GM12865 (cell line): ENCODE data around the gene EDEM3.
A peak's percentile ranks its signal among the peaks of the same experiment; 100 is the strongest.

Source experiments
- DNase-seq: peaks from one replicate; pipeline ENCODE4 v3.0.0; 2010; ENCODE audit warnings: low read depth
- H3K4me3 ChIP-seq: 2 replicates; pipeline ENCODE4 v1.5.1; 2011; ENCODE audit warnings: mild to moderate bottlenecking, low read depth, low read length, control low read depth
- TF ChIP-seq, protein P1 (sequence below): IDR thresholded peaks from 2 replicates; pipeline ENCODE4 v1.5.1; 2011; ENCODE audit warnings: low read length, control low read depth, low read depth, inconsistent platforms; ENCODE audit not compliant: insufficient read depth; ENCODE audit errors: missing control alignments

EDEM3 gene

DNA sequence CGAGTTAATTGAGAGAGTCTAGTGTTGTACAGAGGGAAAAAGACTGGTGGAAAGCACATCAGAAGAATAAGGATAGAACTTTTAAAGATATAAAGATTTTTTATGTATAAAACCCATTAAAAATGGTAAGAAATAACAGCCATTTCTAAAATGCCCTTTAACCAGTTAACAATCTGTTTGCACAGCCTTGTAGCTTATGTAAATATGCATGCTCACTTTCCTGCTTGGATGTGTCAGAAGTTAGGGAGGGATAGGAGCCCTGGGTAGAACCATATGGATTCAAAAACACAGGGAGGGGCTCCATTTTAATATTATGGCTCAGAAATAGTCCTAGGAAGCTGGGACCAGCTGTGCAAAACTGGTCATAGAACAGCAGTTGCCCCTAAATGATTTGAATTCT, 4.5 kb upstream of the EDEM3 start:
- no peak overlapping the region for H3K4me3 ChIP-seq
- DNase-seq: no peak
- TF ChIP-seq, protein P1, sequence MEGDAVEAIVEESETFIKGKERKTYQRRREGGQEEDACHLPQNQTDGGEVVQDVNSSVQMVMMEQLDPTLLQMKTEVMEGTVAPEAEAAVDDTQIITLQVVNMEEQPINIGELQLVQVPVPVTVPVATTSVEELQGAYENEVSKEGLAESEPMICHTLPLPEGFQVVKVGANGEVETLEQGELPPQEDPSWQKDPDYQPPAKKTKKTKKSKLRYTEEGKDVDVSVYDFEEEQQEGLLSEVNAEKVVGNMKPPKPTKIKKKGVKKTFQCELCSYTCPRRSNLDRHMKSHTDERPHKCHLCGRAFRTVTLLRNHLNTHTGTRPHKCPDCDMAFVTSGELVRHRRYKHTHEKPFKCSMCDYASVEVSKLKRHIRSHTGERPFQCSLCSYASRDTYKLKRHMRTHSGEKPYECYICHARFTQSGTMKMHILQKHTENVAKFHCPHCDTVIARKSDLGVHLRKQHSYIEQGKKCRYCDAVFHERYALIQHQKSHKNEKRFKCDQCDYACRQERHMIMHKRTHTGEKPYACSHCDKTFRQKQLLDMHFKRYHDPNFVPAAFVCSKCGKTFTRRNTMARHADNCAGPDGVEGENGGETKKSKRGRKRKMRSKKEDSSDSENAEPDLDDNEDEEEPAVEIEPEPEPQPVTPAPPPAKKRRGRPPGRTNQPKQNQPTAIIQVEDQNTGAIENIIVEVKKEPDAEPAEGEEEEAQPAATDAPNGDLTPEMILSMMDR: no peak

DNA sequence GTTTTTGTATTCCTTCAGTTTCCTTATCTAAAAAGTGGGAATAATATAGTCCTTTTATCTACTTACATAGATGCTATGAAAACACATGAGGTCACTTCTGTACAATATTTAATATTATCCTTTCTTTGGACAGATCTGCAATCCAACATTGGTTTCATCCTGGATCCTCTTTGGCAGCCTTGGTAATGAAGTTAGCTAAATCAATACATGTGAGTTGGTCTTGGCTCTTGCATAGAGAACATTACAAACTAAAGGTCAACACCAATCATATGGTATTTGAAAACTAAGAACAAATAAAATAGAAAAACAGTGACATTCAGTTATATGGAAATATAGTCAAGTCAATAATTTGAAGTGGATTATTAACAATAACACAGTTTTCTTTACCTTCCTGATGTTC, 3.2 kb upstream of the EDEM3 start:
- TF ChIP-seq, protein P1: no peak
- DNase-seq: no peak
- no peak overlapping the region for H3K4me3 ChIP-seq

DNA sequence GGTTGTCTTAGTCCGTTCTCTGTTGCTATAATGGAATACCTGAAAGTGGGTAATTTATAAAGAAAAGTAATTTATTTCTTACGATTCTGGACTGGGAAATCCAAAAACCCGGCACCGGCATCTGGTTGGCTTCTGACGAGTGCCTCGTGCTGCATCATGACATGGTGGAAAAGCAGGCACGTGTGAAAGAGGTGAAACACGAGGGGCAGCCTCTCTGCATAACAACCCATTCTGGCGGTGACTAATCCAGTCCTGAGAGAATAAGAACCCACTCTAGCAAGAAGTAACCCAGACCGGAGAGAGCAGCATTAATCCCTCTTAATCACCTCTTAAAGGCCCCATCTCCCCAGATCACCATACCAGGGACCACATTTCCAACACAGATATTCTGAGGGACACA, 2.7 kb upstream of the EDEM3 start:
- no peak overlapping the region for H3K4me3 ChIP-seq
- TF ChIP-seq, protein P1: no peak

DNA sequence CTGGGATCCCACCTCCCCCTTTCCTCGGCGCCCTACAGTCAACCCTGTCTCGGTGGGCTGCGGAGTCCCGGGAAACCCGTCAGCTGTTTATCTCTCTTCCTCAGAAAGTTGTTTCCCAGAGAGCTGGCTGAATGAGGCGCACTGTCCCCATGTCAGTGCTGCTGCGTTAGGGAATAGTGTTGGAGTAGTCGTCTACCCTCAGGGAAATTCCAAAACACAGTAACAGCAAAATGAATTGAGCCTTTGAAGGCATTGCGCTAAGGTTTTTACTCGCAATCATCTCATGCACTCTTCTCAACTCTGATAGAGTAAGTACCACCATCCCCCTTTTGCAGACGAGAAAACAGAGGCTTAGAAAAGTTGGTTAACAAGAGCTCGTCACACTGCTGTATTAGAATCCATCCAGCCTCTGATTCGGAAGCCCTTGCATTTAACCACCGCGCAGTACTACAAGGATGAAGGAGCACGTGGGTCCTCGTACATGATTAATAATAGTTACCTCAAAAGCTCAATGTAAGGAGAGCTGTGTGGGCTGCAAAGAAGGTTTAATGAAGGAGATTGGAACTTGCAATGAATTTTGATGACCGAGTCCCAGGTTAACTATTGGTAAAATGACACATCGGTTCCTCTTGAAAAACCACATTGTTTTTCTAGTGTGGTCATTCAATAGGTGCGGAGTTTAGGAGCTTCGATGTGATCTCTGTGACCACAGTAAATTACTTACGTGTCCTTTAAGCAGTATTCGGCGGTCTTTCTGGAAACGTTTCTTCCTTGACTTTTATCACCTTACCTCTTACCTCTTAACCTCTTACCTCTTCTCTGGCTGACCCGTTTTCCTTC, 788 bp upstream of the EDEM3 start:
- H3K4me3 ChIP-seq: peak overlapping the region; percentile 77
- DNase-seq: peak; percentile 36
- TF ChIP-seq, protein P1: no peak

More for the DNA sequence above, 2.7 kb upstream of the EDEM3 start:
- DNase-seq: no peak

DNA sequence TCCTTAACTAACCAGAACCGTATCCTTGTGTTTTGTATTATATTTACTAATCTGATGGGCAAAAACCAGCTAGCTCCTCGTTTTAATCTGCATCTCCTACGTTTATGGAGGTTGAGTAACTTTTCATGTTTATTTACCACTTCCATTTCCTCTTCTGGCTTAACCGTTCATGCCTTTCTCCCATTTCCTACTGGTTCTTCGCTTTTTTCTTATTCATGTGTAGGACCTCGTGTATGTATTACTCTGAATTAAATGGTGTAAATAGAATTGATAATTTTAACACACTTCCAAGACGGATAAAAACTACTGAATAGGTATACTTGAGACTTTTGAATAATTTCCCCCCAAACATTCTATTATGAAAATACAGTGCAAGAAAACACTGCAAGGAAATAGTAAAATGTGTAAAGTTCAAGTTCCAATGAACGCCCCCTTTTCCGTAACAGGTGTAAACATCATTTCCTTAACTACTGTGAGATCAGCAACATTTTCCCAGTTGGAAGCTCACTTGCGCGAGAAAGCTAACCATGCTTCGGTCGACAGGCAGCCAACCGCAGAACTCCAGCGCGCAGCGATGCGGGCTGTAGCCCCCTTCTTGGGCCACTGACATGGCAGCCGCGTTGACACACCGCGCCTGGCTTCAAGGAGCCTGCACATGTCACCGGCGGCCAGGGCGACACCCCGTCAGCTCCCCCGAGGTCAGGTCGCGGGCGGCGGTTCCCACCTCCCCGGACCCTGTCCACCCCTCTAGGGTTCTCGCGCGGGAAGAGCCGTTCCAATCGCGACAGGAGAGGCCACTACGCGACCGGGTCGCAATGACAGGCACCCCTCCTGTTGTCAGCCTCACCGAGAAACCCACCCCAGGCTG, 816 bp downstream of the EDEM3 start:
- peak overlapping the region; percentile 81 for H3K4me3 ChIP-seq
- TF ChIP-seq, protein P1: no peak
- DNase-seq: peak; percentile 64

DNA sequence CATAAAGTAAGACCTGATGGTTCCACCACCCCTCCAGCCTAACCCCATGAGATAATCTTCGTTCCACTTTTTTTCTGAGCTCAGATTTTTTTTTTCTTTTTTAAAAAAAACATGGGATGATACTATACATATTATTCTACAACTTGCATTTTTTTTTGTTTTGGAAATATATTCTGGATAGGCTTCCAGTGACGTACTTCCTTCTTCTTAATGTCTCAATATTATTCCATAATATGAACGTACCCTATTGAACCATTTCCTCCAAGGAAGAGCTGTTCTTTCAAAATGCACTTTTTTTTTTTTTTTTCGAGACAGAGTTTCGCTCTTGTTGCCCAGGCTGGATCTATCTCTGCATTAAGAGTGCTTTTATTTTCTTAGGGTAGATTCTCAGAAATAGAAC, 1.5 kb downstream of the EDEM3 start:
- peak overlapping the region; percentile 81 for H3K4me3 ChIP-seq
- DNase-seq: no peak

More for the DNA sequence above, 1.5 kb downstream of the EDEM3 start:
- TF ChIP-seq, protein P1: no peak
